ENCODE measurements around the gene WWOX. TPM values are rescaled to one million over a fixed set of nuclear protein-coding genes. Genes with fewer than 3 reads are reported as not detected.

Gene WWOX
- total RNA-seq, 2 donors from 2014 or later = 23.0 to 31.7 TPM

DNA sequence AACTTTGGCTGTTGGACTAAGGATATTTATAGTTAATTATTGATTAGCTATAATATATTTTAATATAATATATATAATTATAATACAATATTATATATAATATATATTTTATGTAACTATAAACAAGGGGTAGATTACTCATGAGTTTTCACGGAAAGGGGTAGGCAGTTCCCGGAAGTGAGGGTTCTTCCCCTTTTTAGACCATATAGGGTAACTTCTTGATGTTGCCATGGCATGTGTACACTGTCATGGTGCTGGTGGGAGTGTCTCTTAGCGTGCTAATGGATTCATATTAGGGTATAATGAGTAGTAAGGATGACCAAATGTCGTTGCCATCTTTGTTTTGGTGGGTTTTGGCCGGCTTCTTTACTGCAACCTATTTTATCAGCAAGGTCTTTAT, 315.6 kb downstream of the WWOX start:
- H3K9me3 Mint-ChIP-seq = peaks cover 11% of the 10 kb centered on the region
- H3K27ac Mint-ChIP-seq = no peak overlapping the region
- no peaks in the 10 kb centered on the region for H3K27me3 Mint-ChIP-seq
- peaks cover 17% of the 10 kb centered on the region for H3K36me3 Mint-ChIP-seq
- ATAC-seq (no peak), DNase-seq (ENCODE audit: low spot score) (no peak)
- no peaks in the 10 kb centered on the region for H3K4me1 Mint-ChIP-seq (ENCODE audit: low read depth in 2 of 2)
- H3K4me3 Mint-ChIP-seq = no peak overlapping the region

DNA sequence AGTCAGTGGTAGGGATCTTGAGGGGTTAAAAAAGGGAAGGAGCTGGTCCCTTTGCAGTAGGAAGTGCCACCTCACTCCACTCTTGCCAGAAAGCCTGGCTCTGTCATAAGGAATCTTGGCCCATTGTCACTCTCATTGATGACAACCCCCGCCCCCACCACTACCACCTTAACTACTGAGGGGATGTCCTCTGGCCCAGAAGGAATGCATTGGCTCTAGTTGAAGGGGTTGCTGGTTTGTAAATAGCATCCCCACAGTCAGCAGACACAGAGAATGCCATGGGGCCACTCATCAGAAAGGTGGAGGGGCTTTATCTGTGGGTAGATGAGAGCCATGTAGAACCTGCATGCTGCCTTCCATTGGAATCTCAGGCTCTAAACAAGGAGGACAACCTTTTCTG, 316.2 kb downstream of the WWOX start:
- no peak overlapping the region for H3K27ac Mint-ChIP-seq
- ATAC-seq = no peak
- H3K27me3 Mint-ChIP-seq = no peaks in the 10 kb centered on the region
- H3K4me3 Mint-ChIP-seq = no peak overlapping the region
- peaks cover 17% of the 10 kb centered on the region for H3K36me3 Mint-ChIP-seq
- DNase-seq (ENCODE audit: low spot score) = no peak
- H3K4me1 Mint-ChIP-seq (ENCODE audit: low read depth in 2 of 2) = no peaks in the 10 kb centered on the region
- peaks cover 10% of the 10 kb centered on the region for H3K9me3 Mint-ChIP-seq

DNA sequence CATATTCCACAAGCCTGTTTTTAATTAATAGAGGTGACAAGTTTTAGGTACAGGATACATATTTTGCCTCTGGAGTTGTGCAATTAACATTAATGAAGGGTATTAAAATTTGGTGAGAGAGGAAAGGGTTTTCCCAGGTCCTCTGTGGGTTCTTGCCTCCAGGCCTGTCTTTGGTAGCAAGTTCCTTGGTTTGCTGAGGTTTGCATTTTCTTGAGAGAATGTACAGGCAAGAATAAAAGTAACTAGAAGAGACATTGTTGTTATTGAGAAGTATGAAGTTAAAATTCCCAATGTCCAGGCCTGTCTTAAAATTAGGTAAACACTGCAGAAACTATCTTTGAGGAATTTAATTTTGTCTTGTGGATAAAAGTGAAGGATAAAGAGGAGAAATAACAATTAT, 316.9 kb downstream of the WWOX start:
- no peak overlapping the region for H3K27ac Mint-ChIP-seq
- DNase-seq (ENCODE audit: low spot score) (no peak), ATAC-seq (no peak)
- peaks cover 10% of the 10 kb centered on the region for H3K9me3 Mint-ChIP-seq
- H3K27me3 Mint-ChIP-seq = no peaks in the 10 kb centered on the region
- no peak overlapping the region for H3K4me3 Mint-ChIP-seq
- H3K36me3 Mint-ChIP-seq = peaks cover 17% of the 10 kb centered on the region
- H3K4me1 Mint-ChIP-seq (ENCODE audit: low read depth in 2 of 2) = no peaks in the 10 kb centered on the region

DNA sequence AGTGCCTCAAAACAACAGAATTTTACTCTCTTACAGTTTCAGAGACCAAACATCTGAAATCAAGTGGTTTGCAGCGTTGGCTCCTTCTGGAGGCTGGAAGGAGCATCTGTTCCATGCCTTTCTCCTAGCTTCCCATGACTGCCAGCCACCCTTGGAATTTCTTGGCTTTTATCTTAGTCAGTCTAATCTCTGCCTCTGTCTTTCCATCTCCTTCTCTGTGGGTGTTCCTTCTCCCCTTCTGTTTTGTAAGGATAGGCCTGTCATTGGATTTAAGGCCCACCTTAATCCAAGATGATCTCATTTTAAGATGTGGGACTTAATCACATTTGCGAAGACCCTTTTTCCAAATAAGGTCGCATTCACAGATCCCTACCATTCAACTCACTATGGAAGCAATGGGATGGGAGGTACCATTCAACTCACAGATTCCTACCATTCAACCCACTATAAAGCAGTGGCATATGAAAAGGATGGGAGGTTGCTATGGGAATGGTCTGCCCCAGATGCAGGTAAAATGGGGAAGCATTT, 321.8 kb downstream of the WWOX start:
- H3K27me3 Mint-ChIP-seq = no peaks in the 10 kb centered on the region
- no peak overlapping the region for H3K4me3 Mint-ChIP-seq
- DNase-seq (ENCODE audit: low spot score) = no peak
- H3K36me3 Mint-ChIP-seq = no peaks in the 10 kb centered on the region
- H3K4me1 Mint-ChIP-seq (ENCODE audit: low read depth in 2 of 2) = no peaks in the 10 kb centered on the region
- H3K27ac Mint-ChIP-seq = no peak overlapping the region
- H3K9me3 Mint-ChIP-seq = no peaks in the 10 kb centered on the region
- no peak for ATAC-seq

DNA sequence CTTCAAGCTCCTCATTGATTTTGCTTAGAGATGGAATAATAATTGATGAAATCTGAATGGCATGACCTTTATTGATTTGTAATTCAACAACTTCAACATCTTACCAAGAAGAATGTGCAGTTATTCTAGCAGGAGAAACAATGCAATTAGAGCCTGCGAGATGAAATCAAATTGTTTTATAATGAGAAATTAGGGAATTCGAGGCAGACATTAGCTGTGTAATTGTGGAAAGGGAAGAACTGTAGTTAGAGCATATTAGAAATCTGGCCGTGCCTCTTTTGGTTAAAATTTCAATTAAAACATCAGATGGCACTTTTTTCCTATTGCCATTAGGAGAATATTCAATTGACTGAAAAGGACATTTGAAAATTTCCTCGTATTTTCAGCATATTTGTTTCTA, 325.8 kb downstream of the WWOX start:
- Mint-ChIP-seq H3K9me3 (no peaks in the 10 kb centered on the region), H3K36me3 (peaks cover 4% of the 10 kb centered on the region), H3K27ac (no peak overlapping the region)

DNA sequence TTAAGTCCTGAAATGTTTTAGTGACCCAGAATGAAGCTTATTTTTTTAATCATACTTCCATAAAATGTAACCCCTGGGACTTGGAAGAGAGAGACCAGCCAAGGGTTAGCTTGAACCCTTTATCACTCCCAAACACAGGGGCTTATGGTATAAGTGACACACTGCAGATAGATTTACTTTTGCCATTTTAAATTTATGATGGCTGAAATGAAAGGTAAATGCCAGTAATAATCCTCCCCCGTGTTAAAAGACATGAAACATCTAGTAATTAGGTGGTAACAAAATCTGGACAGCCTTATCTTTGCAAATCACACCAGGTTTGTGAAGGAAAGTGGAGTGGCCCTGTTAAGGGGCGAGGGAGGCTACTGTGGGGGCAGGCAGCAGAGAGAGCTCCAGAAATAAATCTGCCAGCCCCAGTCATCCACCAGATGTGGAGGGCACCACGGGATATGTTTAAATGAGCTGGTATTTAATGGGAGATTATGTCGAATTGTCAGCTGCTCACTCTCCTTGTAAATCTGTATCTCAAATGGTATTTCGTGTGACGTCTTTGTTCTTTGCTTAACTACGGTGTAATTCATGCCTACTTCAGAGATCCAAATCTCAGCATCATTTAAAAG, 326.5 kb downstream of the WWOX start:
- Mint-ChIP-seq H3K27ac (no peak overlapping the region), H3K36me3 (peaks cover 4% of the 10 kb centered on the region), H3K4me3 (no peak overlapping the region), H3K27me3 (no peaks in the 10 kb centered on the region), H3K9me3 (no peaks in the 10 kb centered on the region), H3K4me1 (ENCODE audit: low read depth in 2 of 2) (peaks cover 0 to 6% of the 10 kb centered on the region in 2 donors)
- no peak for DNase-seq (ENCODE audit: low spot score)
- no peak for ATAC-seq

More for the DNA sequence above, 325.8 kb downstream of the WWOX start:
- ATAC-seq (no peak), DNase-seq (ENCODE audit: low spot score) (no peak)
- H3K4me1 Mint-ChIP-seq (ENCODE audit: low read depth in 2 of 2) = peaks cover 0 to 6% of the 10 kb centered on the region in 2 donors
- H3K4me3 Mint-ChIP-seq = no peak overlapping the region
- no peaks in the 10 kb centered on the region for H3K27me3 Mint-ChIP-seq

DNA sequence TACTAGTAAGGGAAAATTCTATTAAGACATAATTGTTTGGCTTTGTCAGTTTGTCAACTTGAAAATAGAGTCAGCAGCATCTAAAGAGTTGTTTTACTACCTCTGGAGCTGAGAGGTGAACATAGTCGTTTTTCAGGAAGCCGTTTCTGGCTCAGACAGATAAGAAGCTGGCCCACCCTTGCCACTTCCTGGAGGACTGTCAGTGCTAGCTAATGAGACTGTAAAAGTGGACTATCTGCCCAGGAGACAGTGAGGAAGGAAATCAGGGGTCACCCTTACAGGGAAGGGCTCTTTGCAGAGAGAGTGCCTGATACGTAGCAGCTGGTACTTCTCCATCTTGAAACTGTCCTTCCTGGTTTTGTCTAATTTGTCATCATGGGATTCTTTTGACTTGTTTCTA, 328.7 kb downstream of the WWOX start:
- no peaks in the 10 kb centered on the region for H3K9me3 Mint-ChIP-seq
- H3K27me3 Mint-ChIP-seq = no peaks in the 10 kb centered on the region
- H3K4me1 Mint-ChIP-seq (ENCODE audit: low read depth in 2 of 2) = peaks cover 0 to 6% of the 10 kb centered on the region in 2 donors
- H3K36me3 Mint-ChIP-seq = peaks cover 4% of the 10 kb centered on the region
- no peak for DNase-seq (ENCODE audit: low spot score)
- H3K4me3 Mint-ChIP-seq = no peak overlapping the region
- ATAC-seq = no peak
- no peak overlapping the region for H3K27ac Mint-ChIP-seq

DNA sequence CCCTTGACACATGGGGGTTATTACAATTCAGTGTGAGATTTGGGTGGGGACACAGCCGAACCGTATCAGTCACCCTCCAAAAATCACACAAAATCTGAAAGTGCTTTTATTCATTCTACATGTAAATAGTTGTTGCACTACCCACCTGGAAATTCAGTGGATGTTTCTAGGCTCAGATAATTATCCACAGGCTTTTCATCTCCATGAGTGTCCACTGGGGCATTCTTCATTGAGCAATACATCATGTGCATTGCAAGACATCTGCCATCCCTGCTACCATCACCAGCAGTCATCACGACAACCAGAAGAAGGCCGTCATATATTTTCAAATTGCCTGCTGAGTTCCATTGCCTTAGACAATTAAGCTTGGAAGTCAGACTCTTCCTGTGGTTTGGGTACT, 330.8 kb downstream of the WWOX start:
- Mint-ChIP-seq H3K4me1 (ENCODE audit: low read depth in 2 of 2) (peaks cover 0 to 6% of the 10 kb centered on the region in 2 donors), H3K9me3 (no peaks in the 10 kb centered on the region), H3K27me3 (no peaks in the 10 kb centered on the region), H3K4me3 (no peak overlapping the region), H3K36me3 (peaks cover 4% of the 10 kb centered on the region), H3K27ac (no peak overlapping the region)
- DNase-seq (ENCODE audit: low spot score) (no peak), ATAC-seq (no peak)

DNA sequence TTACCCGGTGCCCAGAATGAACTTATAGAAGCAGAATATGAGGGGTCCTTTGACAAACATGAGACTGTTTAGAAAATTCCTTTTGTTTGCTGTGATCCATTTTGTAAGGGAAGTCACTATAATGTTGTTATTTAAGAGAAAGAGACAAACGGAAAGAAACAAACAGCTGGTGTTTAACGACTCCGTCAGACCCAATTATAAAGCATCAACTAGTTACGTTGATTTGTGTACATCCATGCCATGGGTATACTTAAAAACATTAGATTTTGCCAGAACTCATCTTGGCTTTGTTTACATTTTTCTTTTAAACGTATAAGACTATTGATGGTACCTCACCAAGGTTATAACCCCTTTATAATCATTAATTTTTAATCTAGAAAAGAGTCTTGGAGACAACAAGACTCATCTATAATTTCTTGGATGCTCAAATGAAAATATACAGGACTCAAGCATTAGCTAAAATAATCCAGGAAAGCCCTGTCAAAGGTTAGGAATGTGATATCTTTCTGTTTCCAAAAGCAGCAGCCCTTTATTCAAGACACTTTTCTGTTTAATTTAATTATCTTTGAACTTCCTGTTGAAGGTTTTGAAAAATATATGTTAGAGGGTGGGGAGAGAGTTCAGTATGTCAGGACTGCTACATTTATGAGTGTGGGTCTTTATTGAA, 331.7 kb downstream of the WWOX start:
- H3K27me3 Mint-ChIP-seq = no peaks in the 10 kb centered on the region
- ATAC-seq (no peak), DNase-seq (ENCODE audit: low spot score) (no peak)
- H3K4me3 Mint-ChIP-seq = no peak overlapping the region
- H3K9me3 Mint-ChIP-seq = no peaks in the 10 kb centered on the region
- H3K27ac Mint-ChIP-seq = no peak overlapping the region
- peaks cover 0 to 6% of the 10 kb centered on the region in 2 donors for H3K4me1 Mint-ChIP-seq (ENCODE audit: low read depth in 2 of 2)
- peaks cover 4% of the 10 kb centered on the region for H3K36me3 Mint-ChIP-seq

DNA sequence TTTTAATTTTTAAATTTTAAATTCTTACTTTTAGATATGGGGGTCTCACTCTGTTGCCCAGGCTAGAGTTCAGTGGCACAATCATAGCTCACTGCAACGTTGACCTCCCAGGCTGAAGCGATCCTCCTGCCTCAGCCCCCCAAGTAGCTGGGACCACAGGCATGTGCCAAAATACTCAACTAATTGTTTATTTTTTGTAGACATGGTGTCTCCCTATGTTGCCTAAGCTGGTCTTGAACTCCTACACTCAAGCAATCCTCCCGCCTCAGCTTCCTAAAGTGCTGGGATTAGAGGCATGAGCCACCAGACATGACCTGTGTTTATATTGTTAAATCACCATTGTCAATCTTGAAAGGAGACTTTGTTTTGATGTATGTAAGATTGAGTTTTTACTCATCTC, 332.2 kb downstream of the WWOX start:
- no peaks in the 10 kb centered on the region for H3K9me3 Mint-ChIP-seq
- peaks cover 4% of the 10 kb centered on the region for H3K36me3 Mint-ChIP-seq
- ATAC-seq (no peak), DNase-seq (ENCODE audit: low spot score) (no peak)
- no peaks in the 10 kb centered on the region for H3K27me3 Mint-ChIP-seq
- H3K4me1 Mint-ChIP-seq (ENCODE audit: low read depth in 2 of 2) = peaks cover 0 to 6% of the 10 kb centered on the region in 2 donors
- H3K27ac Mint-ChIP-seq = no peak overlapping the region
- H3K4me3 Mint-ChIP-seq = no peak overlapping the region

DNA sequence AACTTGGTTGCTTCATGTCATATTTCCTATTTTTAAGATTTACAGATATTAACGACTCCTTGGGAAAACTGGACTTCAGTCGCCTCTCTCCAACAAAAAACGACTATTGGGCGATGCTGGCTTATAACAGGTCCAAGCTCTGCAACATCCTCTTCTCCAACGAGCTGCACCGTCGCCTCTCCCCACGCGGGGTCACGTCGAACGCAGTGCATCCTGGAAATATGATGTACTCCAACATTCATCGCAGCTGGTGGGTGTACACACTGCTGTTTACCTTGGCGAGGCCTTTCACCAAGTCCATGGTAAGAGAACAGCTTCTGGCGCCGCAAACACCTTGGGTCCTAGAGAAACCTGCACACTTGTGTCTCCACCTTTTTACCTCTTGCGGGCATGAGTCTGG, 333.0 kb downstream of the WWOX start:
- H3K27ac Mint-ChIP-seq = no peak overlapping the region
- ATAC-seq = no peak
- peaks cover 0 to 6% of the 10 kb centered on the region in 2 donors for H3K4me1 Mint-ChIP-seq (ENCODE audit: low read depth in 2 of 2)
- H3K27me3 Mint-ChIP-seq = no peaks in the 10 kb centered on the region
- no peak for DNase-seq (ENCODE audit: low spot score)
- peaks cover 4% of the 10 kb centered on the region for H3K36me3 Mint-ChIP-seq
- H3K9me3 Mint-ChIP-seq = no peaks in the 10 kb centered on the region
- no peak overlapping the region for H3K4me3 Mint-ChIP-seq

DNA sequence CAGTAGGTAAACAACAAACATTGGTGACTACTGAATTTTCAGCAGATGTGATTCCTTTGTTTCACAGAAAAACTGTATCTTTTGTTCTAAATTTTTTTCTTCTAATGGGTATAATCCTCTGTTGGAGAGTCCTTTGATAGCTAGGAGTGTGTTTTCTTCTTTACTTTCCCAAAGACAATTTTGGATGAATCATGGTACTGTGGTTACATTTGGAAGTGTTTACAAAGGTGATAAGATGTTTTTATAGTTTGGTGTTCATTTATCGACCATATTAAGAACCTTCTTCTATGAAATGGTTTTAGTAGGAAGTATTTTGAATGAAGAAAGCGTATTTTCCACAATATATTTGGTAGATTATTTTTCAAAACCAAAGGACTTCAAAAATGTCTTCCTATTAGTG, 333.7 kb downstream of the WWOX start:
- no peak for ATAC-seq
- no peak for DNase-seq (ENCODE audit: low spot score)
- Mint-ChIP-seq H3K4me3 (no peak overlapping the region), H3K36me3 (peaks cover 4% of the 10 kb centered on the region), H3K27ac (no peak overlapping the region), H3K4me1 (ENCODE audit: low read depth in 2 of 2) (peaks cover 0 to 5% of the 10 kb centered on the region in 2 donors), H3K27me3 (no peaks in the 10 kb centered on the region), H3K9me3 (no peaks in the 10 kb centered on the region)

DNA sequence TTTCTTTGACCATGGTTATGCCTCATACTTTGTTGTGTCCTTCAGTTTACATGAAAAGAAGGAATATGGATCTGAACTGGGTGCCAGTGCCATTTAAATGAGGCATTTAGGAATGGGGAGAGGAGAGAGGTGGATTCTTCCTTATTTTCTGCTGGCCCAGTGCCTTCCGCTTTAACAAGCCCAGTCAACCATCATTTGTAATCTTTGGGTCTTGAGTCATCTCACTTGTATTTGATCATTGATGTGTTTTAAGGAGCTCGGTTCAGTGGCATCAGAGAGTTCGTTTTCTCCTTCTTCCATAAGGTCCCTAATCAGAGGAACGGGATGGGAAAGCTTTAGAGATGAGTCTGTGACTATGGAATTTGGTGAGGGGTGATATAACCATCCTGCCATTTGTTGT, 334.9 kb downstream of the WWOX start:
- Mint-ChIP-seq H3K27me3 (no peaks in the 10 kb centered on the region), H3K4me1 (ENCODE audit: low read depth in 2 of 2) (no peaks in the 10 kb centered on the region)

DNA sequence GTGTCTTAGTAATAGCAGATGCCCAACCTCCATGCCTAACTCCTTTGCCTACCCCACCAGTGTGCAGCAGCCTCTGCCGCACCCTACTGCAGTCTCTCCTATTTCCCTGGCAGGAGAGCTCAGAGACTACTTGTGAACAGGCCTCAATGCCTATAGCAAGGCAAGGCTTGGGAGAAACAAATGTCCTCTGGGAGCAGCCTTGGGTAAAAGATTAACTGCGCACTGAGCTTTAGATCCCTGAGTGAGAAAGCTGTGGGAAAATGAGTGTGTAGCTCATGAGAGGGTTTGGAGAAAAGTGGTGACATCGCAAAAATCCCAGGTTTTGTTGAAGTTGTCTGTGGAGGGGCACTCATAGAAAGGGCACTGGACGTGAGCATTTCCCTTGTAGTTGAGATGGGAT, 335.8 kb downstream of the WWOX start:
- Mint-ChIP-seq H3K27me3 (no peaks in the 10 kb centered on the region), H3K4me1 (ENCODE audit: low read depth in 2 of 2) (no peaks in the 10 kb centered on the region), H3K4me3 (no peak overlapping the region), H3K36me3 (no peaks in the 10 kb centered on the region), H3K27ac (no peak overlapping the region), H3K9me3 (no peaks in the 10 kb centered on the region)
- no peak for DNase-seq (ENCODE audit: low spot score)
- ATAC-seq = no peak

More for the DNA sequence above, 334.9 kb downstream of the WWOX start:
- peaks cover 4% of the 10 kb centered on the region for H3K36me3 Mint-ChIP-seq
- ATAC-seq (no peak), DNase-seq (ENCODE audit: low spot score) (no peak)
- no peak overlapping the region for H3K4me3 Mint-ChIP-seq
- no peaks in the 10 kb centered on the region for H3K9me3 Mint-ChIP-seq
- no peak overlapping the region for H3K27ac Mint-ChIP-seq
